MV-4-11 (cell line): ENCODE results near the gene TMIE.
"Not testable (repeated sequence)": the region's sequence is repeated elsewhere in the genome, so short reads cannot be mapped to it uniquely, and the experiment has no call there.

Source experiments
- DNase-seq: peaks from one replicate; lab custom pipeline; 2025; lab: John Stamatoyannopoulos, UW

TMIE gene

GRCh38 chr3:46725621-46726314 is 24.6 kb downstream of the TMIE start:
- DNase-seq = no peak

- DNase-seq = no peak
These were observed 27.8 kb downstream of the TMIE start for GRCh38 chr3:46729038-46729437.

GRCh38 chr3:46730819-46731218 is 29.6 kb downstream of the TMIE start:
- DNase-seq = no peak

GRCh38 chr3:46731795-46732194 is 30.6 kb downstream of the TMIE start:
- no peak for DNase-seq

GRCh38 chr3:46733026-46733800 is 32.0 kb downstream of the TMIE start:
- no peak for DNase-seq

- no peak for DNase-seq
These were observed 33.6 kb downstream of the TMIE start for GRCh38 chr3:46734773-46735172.

GRCh38 chr3:46736006-46736872 is 35.0 kb downstream of the TMIE start:
- DNase-seq = no peak

- no peak for DNase-seq
These were observed 36.1 kb downstream of the TMIE start for GRCh38 chr3:46737329-46737731.

GRCh38 chr3:46739565-46739964 is 38.4 kb downstream of the TMIE start:
- not testable (repeated sequence) for DNase-seq

- no peak for DNase-seq
These were observed 41.9 kb downstream of the TMIE start for GRCh38 chr3:46742992-46743585.

GRCh38 chr3:46746711-46747110 is 45.5 kb downstream of the TMIE start:
- DNase-seq = no peak

- DNase-seq = no peak
These were observed 47.0 kb downstream of the TMIE start for GRCh38 chr3:46748170-46748569.

- DNase-seq = no peak
These were observed 47.9 kb downstream of the TMIE start for GRCh38 chr3:46749129-46749528.

- DNase-seq = no peak
These were observed 49.4 kb downstream of the TMIE start for GRCh38 chr3:46750555-46751038.

GRCh38 chr3:46753127-46753526 is 51.9 kb downstream of the TMIE start:
- DNase-seq = not testable (repeated sequence)

GRCh38 chr3:46755646-46756045 is 54.5 kb downstream of the TMIE start:
- DNase-seq = no peak

- no peak for DNase-seq
These were observed 55.5 kb downstream of the TMIE start for GRCh38 chr3:46756642-46757041.

GRCh38 chr3:46759239-46760167 is 58.3 kb downstream of the TMIE start:
- DNase-seq = no peak
